Activated CD8-positive, alpha-beta T cell treated with anti-CD3 and anti-CD28 coated beads for 36 hours (primary cell): ENCODE data around the gene NWD2. TPM values are rescaled to one million over a fixed set of nuclear protein-coding genes. Genes with fewer than 3 reads are reported as not detected.

ENCODE experiments used
- ATAC-seq: fragments of 200-7000 bp; cut with Tn5 transposase; one replicate; pipeline ENCODE4 v1.10.0; 2021; ENCODE audit warnings: mild to moderate bottlenecking, moderate library complexity
- CTCF ChIA-PET: fragments of 350-600 bp; sonication (Branson Sonifier 250); formaldehyde crosslinking; loops from one replicate; lab custom pipeline; 2021; ENCODE audit warnings: antibody characterized with exemption; lab: Charles Lee
- POLR2A ChIA-PET: fragments of 350-600 bp; sonication (Branson Sonifier 250); formaldehyde crosslinking; loops from one replicate; lab custom pipeline; 2021; ENCODE audit warnings: antibody characterized with exemption; lab: Charles Lee
- DNase-seq: peaks from one replicate; pipeline ENCODE4 v3.0.0-alpha.2; 2020
- H3K27ac Mint-ChIP-seq: one replicate; pipeline ENCODE4 v1.8.0; 2021; ENCODE audit warnings: mild to moderate bottlenecking, mixed read lengths
- H3K27me3 Mint-ChIP-seq: one replicate; pipeline ENCODE4 v1.8.0; 2021; ENCODE audit warnings: mixed read lengths
- H3K36me3 Mint-ChIP-seq: one replicate; pipeline ENCODE4 v1.8.0; 2021; ENCODE audit warnings: low read depth, mixed read lengths
- H3K4me1 Mint-ChIP-seq: one replicate; pipeline ENCODE4 v1.8.0; 2021; ENCODE audit warnings: low read depth, mixed read lengths
- H3K4me3 Mint-ChIP-seq: one replicate; pipeline ENCODE4 v1.8.0; 2021; ENCODE audit warnings: mild to moderate bottlenecking, moderate library complexity, mixed read lengths
- H3K9me3 Mint-ChIP-seq: one replicate; pipeline ENCODE4 v1.8.0; 2021; ENCODE audit warnings: mixed read lengths
- CTCF ChIP-seq: fragments of 200-600 bp; IDR thresholded peaks from one replicate; pipeline ENCODE4 v1.8.0; 2022; ENCODE audit warnings: antibody characterized with exemption, mild to moderate bottlenecking
- intact Hi-C: fragments of 100-400 bp; cut with micrococcal nuclease; formaldehyde crosslinking; loops from one replicate; pipeline ENCODE4 v1.10.0; 2022
- total RNA-seq, 2 experiments: library from RNA; stranded (reverse); gene quantifications; one replicate each; pipeline ENCODE4 v1.2.3, GENCODE V29; 2021

The NWD2 gene
- total RNA-seq, 2 experiments from 2014 or later: not detected

GRCh38 chr4:37389366-37389765 lies 144.8 kb downstream of the NWD2 start:
- Mint-ChIP-seq H3K4me1 (peaks cover 6% of the 10 kb centered on the region), H3K36me3 (no peaks in the 10 kb centered on the region), H3K9me3 (no peaks in the 10 kb centered on the region), H3K27me3 (peaks cover 1% of the 10 kb centered on the region), H3K27ac (no peak overlapping the region), H3K4me3 (no peak overlapping the region)
- no peak for ATAC-seq
- ChIA-PET POLR2A (no interaction called here), CTCF (interaction anchor here (0.6 to 2.2 kb wide), 9 partner anchors 9 to 990 kb away, joined by 3 to 9 read pairs (median 3); no protein-coding TSS in a partner anchor)
- no peak for DNase-seq
- no peak for TF ChIP-seq CTCF
- intact Hi-C loops: no loop called here

- intact Hi-C loops: no loop called here
- TF ChIP-seq CTCF: peak; percentile 65
- POLR2A ChIA-PET: no interaction called here
- CTCF ChIA-PET: interaction anchor here (0.7 to 2.2 kb wide), 9 partner anchors 10 to 1487 kb away, joined by 3 to 9 read pairs (median 3); no protein-coding TSS in a partner anchor
- Mint-ChIP-seq H3K4me3 (no peak overlapping the region), H3K27ac (no peak overlapping the region), H3K36me3 (no peaks in the 10 kb centered on the region), H3K9me3 (no peaks in the 10 kb centered on the region), H3K27me3 (peaks cover 3% of the 10 kb centered on the region), H3K4me1 (peaks cover 6% of the 10 kb centered on the region)
- DNase-seq (peak; percentile 44), ATAC-seq (peak; percentile 64)
Observed at GRCh38 chr4:37389967-37390580, 145.5 kb downstream of the NWD2 start.

- ChIA-PET CTCF (no interaction called here), POLR2A (interaction anchor here (0.6 kb wide), 1 partner anchor 488 kb away, joined by 3 read pairs; no protein-coding TSS in a partner anchor)
- Mint-ChIP-seq H3K27ac (no peak overlapping the region), H3K4me1 (peaks cover 6% of the 10 kb centered on the region), H3K36me3 (no peaks in the 10 kb centered on the region), H3K4me3 (no peak overlapping the region), H3K9me3 (no peaks in the 10 kb centered on the region), H3K27me3 (peaks cover 7% of the 10 kb centered on the region)
- intact Hi-C loops: no loop called here
- TF ChIP-seq CTCF: no peak
- no peak for DNase-seq
- ATAC-seq: no peak
Observed at GRCh38 chr4:37392521-37393255, 148.1 kb downstream of the NWD2 start.

- no peaks in the 10 kb centered on the region for H3K9me3 Mint-ChIP-seq
- DNase-seq: no peak
- no peak for ATAC-seq
- TF ChIP-seq CTCF: no peak
- H3K36me3 Mint-ChIP-seq: no peaks in the 10 kb centered on the region
- H3K4me3 Mint-ChIP-seq: no peak overlapping the region
- H3K27ac Mint-ChIP-seq: no peak overlapping the region
- peaks cover 7% of the 10 kb centered on the region for H3K27me3 Mint-ChIP-seq
- ChIA-PET CTCF (no interaction called here), POLR2A (no interaction called here)
- peaks cover 6% of the 10 kb centered on the region for H3K4me1 Mint-ChIP-seq
- intact Hi-C loops: no loop called here
Observed at GRCh38 chr4:37393321-37393720, 148.8 kb downstream of the NWD2 start.

GRCh38 chr4:37393889-37394288 lies 149.3 kb downstream of the NWD2 start:
- Mint-ChIP-seq H3K4me1 (peaks cover 6% of the 10 kb centered on the region), H3K36me3 (no peaks in the 10 kb centered on the region), H3K9me3 (no peaks in the 10 kb centered on the region), H3K27ac (no peak overlapping the region), H3K27me3 (peaks cover 7% of the 10 kb centered on the region), H3K4me3 (no peak overlapping the region)
- ChIA-PET POLR2A (no interaction called here), CTCF (no interaction called here)
- no peak for DNase-seq
- no peak for ATAC-seq
- intact Hi-C loops: no loop called here
- TF ChIP-seq CTCF: no peak
